Loucy (cell line): ENCODE data around the gene MYDGF.

Experiments
- H2AFZ ChIP-seq: fragments of 200-600 bp; sonication (generic); 2 replicates; pipeline ENCODE4 v1.6.0; 2016; ENCODE audit warnings: antibody characterized with exemption, mild to moderate bottlenecking, low read length, moderate library complexity
- H3F3A ChIP-seq: fragments of 200-600 bp; 2 replicates; pipeline ENCODE4 v1.6.0; 2016; ENCODE audit warnings: antibody characterized with exemption, low read depth, mild to moderate bottlenecking
- H3K27me3 ChIP-seq: fragments of 200-600 bp; sonication (generic); 2 replicates; pipeline ENCODE4 v1.6.1; 2014; ENCODE audit warnings: low read length, mild to moderate bottlenecking; ENCODE audit not compliant: insufficient read depth, poor library complexity, severe bottlenecking
- H3K36me3 ChIP-seq: fragments of 200-600 bp; sonication (generic); 2 replicates; pipeline ENCODE4 v1.6.1; 2016; ENCODE audit warnings: low read length; ENCODE audit not compliant: insufficient read depth
- H3K4me1 ChIP-seq: fragments of 200-600 bp; sonication (generic); 2 replicates; pipeline ENCODE4 v1.5.1; 2014; ENCODE audit warnings: low read length, mild to moderate bottlenecking; ENCODE audit not compliant: insufficient read depth, poor library complexity, severe bottlenecking
- H3K4me2 ChIP-seq: fragments of 200-600 bp; sonication (generic); 2 replicates; pipeline ENCODE4 v1.6.0; 2014; ENCODE audit warnings: antibody characterized with exemption, low read length, low read depth, mild to moderate bottlenecking; ENCODE audit not compliant: poor library complexity, severe bottlenecking
- H3K4me3 ChIP-seq: fragments of 200-600 bp; sonication (generic); 2 replicates; pipeline ENCODE4 v1.5.1; 2014; ENCODE audit warnings: low read length, mild to moderate bottlenecking, mixed read lengths; ENCODE audit not compliant: poor library complexity, severe bottlenecking
- H3K79me2 ChIP-seq: fragments of 200-600 bp; sonication (generic); 2 replicates; pipeline ENCODE4 v1.6.1; 2014; ENCODE audit warnings: low read length; ENCODE audit not compliant: insufficient read depth
- H3K9ac ChIP-seq: fragments of 200-600 bp; sonication (generic); 2 replicates; pipeline ENCODE4 v1.6.0; 2014; ENCODE audit warnings: mild to moderate bottlenecking, low read depth, low read length, moderate library complexity; ENCODE audit not compliant: poor library complexity, severe bottlenecking
- H3K9me2 ChIP-seq: fragments of 200-600 bp; sonication (generic); replicated peaks from 2 replicates; pipeline ENCODE4 v1.6.1; 2016; ENCODE audit warnings: low read depth, low read length, mixed read lengths
- H3K9me3 ChIP-seq: fragments of 200-600 bp; sonication (generic); 2 replicates; pipeline ENCODE4 v1.6.1; 2014; ENCODE audit warnings: mild to moderate bottlenecking, antibody characterized with exemption, low read length, low read depth; ENCODE audit not compliant: insufficient read depth
- H4K20me1 ChIP-seq: fragments of 200-600 bp; sonication (generic); 2 replicates; pipeline ENCODE4 v1.6.0; 2014; ENCODE audit warnings: antibody characterized with exemption, low read length, mild to moderate bottlenecking; ENCODE audit not compliant: insufficient read depth, poor library complexity, severe bottlenecking
- EZH2phosphoT487 ChIP-seq: fragments of 200-600 bp; IDR thresholded peaks from 2 replicates; pipeline ENCODE4 v1.6.1; 2018; ENCODE audit warnings: antibody characterized with exemption, mild to moderate bottlenecking, moderate library complexity, borderline replicate concordance
- TF ChIP-seq, protein P1 (sequence below): fragments of 200-600 bp; sonication (generic); conservative IDR thresholded peaks from 2 replicates; pipeline ENCODE4 v1.5.1; 2014; ENCODE audit warnings: mild to moderate bottlenecking, antibody characterized with exemption, low read length

MYDGF gene

GRCh38 chr19:4657262-4657661 lies 12.9 kb downstream of the MYDGF start:
- no peak overlapping the region for H2AFZ ChIP-seq
- H3K4me3 ChIP-seq: no peak overlapping the region
- H3K36me3 ChIP-seq: peaks cover 50% of the 10 kb centered on the region; the same call in 1 of the 2 replicates
- H3K4me2 ChIP-seq: no peak overlapping the region
- no peaks in the 10 kb centered on the region for H3K79me2 ChIP-seq
- H3K9ac ChIP-seq: no peak overlapping the region
- TF ChIP-seq EZH2phosphoT487: no peak
- TF ChIP-seq, protein P1, sequence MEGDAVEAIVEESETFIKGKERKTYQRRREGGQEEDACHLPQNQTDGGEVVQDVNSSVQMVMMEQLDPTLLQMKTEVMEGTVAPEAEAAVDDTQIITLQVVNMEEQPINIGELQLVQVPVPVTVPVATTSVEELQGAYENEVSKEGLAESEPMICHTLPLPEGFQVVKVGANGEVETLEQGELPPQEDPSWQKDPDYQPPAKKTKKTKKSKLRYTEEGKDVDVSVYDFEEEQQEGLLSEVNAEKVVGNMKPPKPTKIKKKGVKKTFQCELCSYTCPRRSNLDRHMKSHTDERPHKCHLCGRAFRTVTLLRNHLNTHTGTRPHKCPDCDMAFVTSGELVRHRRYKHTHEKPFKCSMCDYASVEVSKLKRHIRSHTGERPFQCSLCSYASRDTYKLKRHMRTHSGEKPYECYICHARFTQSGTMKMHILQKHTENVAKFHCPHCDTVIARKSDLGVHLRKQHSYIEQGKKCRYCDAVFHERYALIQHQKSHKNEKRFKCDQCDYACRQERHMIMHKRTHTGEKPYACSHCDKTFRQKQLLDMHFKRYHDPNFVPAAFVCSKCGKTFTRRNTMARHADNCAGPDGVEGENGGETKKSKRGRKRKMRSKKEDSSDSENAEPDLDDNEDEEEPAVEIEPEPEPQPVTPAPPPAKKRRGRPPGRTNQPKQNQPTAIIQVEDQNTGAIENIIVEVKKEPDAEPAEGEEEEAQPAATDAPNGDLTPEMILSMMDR: no peak
- H3K27me3 ChIP-seq: no peaks in the 10 kb centered on the region
- no peaks in the 10 kb centered on the region for H3K9me3 ChIP-seq
- H3K4me1 ChIP-seq: no peaks in the 10 kb centered on the region
- H3F3A ChIP-seq: no peaks in the 10 kb centered on the region
- no peaks in the 10 kb centered on the region for H4K20me1 ChIP-seq
- no peaks in the 10 kb centered on the region for H3K9me2 ChIP-seq

GRCh38 chr19:4656102-4656501 lies 14.0 kb downstream of the MYDGF start:
- H3K4me3 ChIP-seq: no peak overlapping the region
- no peak overlapping the region for H3K9ac ChIP-seq
- no peaks in the 10 kb centered on the region for H3K4me1 ChIP-seq
- H3K4me2 ChIP-seq: no peak overlapping the region
- no peak overlapping the region for H2AFZ ChIP-seq
- H4K20me1 ChIP-seq: no peaks in the 10 kb centered on the region
- H3F3A ChIP-seq: no peaks in the 10 kb centered on the region
- no peak for TF ChIP-seq EZH2phosphoT487
- TF ChIP-seq, protein P1: no peak
- H3K36me3 ChIP-seq: peaks cover 52% of the 10 kb centered on the region; the same call in 1 of the 2 replicates
- H3K9me2 ChIP-seq: no peaks in the 10 kb centered on the region
- no peaks in the 10 kb centered on the region for H3K79me2 ChIP-seq
- no peaks in the 10 kb centered on the region for H3K27me3 ChIP-seq
- H3K9me3 ChIP-seq: no peaks in the 10 kb centered on the region

DNA sequence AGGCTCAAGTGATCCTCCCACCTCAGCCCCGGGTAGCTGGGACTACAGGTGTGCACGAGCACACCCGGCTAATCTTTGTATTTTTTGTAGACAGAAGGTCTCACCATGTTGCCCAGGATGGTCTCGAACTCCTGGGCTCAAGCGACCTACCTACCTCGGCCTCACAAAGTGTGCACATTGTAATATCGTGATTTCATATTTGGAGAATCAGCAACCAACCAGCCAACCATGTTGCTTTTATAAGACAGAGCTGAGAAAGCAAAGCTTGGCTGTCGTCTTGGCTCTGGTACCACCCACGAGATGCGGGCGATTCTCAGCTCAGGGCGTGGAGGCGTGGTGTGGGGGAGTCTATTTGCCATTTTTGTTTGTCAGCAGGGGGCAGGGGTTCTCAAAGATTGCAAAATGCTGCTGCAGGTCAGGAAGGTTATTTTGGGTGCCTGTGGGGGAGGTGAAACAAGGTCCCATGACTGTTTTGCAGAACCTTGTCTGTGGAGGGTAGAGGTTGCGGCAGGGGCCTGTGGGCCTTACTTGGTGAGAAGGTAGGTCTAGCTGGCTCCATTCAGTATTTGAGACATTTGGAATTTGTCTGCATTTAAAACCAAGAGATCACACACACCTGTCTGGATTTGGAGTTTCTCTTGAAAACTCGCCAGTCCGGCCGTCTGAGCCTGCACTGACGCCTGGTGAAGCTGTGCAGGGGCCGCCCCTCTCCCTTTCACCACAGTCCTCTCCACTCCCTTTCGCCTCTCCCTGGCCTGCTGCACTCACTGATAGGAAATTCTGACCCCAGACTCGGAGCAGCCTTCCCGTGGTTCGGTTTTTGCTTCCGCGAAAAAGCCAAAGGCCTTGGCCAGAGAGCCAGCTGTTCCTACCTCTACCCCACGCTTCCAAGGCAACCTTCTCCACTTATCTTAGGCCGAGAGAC lies 15.4 kb downstream of the MYDGF start:
- Histone ChIP-seq H4K20me1 (no peaks in the 10 kb centered on the region), H3K9ac (no peak overlapping the region), H3K36me3 (peaks cover 46% of the 10 kb centered on the region; the same call in 1 of the 2 replicates), H3K9me2 (no peaks in the 10 kb centered on the region), H3K4me2 (no peak overlapping the region), H3K79me2 (no peaks in the 10 kb centered on the region; the same call in 1 of the 2 replicates), H3F3A (no peaks in the 10 kb centered on the region), H2AFZ (no peak overlapping the region), H3K4me1 (no peaks in the 10 kb centered on the region), H3K9me3 (no peaks in the 10 kb centered on the region), H3K27me3 (no peaks in the 10 kb centered on the region), H3K4me3 (no peak overlapping the region)
- no peak for TF ChIP-seq EZH2phosphoT487
- TF ChIP-seq, protein P1: no peak
